Measurements from ENCODE around the gene CACYBP.

DNA sequence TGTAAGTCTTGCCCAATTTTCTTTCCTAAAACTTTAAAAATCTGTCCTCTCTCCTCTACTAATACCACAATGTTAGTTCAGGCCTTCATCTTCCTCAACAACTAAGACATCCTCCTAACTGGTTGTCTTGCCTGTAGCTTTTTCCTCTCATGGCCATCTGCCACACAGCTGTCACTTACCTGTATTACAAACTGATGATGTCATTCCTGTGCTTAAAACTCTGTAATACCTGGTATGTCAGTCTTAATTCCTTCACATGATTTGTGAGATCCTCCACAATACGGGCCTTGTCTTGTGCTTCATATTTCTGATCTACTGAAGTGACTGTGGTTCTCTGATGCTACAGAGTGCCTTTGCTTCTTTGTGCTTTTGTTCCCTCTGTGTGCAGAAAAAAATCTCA is 13.7 kb downstream of the CACYBP start:
- TF ChIP-seq, protein P1, sequence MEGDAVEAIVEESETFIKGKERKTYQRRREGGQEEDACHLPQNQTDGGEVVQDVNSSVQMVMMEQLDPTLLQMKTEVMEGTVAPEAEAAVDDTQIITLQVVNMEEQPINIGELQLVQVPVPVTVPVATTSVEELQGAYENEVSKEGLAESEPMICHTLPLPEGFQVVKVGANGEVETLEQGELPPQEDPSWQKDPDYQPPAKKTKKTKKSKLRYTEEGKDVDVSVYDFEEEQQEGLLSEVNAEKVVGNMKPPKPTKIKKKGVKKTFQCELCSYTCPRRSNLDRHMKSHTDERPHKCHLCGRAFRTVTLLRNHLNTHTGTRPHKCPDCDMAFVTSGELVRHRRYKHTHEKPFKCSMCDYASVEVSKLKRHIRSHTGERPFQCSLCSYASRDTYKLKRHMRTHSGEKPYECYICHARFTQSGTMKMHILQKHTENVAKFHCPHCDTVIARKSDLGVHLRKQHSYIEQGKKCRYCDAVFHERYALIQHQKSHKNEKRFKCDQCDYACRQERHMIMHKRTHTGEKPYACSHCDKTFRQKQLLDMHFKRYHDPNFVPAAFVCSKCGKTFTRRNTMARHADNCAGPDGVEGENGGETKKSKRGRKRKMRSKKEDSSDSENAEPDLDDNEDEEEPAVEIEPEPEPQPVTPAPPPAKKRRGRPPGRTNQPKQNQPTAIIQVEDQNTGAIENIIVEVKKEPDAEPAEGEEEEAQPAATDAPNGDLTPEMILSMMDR (IDR thresholded peaks at IDR 0.05; ENCODE audit: insufficient read depth, low read length, poor library complexity, severe bottlenecking) = no peak
- TF ChIP-seq EZH2phosphoT487 (conservative IDR thresholded peaks at IDR 0.05; ENCODE audit: low read length) = no peak
